Measurements from ENCODE around the gene BAG5.
"Not testable (repeated sequence)": the region's sequence is repeated elsewhere in the genome, so short reads cannot be mapped to it uniquely, and the experiment has no call there.

Gene BAG5, protein sequence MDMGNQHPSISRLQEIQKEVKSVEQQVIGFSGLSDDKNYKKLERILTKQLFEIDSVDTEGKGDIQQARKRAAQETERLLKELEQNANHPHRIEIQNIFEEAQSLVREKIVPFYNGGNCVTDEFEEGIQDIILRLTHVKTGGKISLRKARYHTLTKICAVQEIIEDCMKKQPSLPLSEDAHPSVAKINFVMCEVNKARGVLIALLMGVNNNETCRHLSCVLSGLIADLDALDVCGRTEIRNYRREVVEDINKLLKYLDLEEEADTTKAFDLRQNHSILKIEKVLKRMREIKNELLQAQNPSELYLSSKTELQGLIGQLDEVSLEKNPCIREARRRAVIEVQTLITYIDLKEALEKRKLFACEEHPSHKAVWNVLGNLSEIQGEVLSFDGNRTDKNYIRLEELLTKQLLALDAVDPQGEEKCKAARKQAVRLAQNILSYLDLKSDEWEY

GRCh38 chr14:103562429-103563225, at the start of gene BAG5, which contains the start of gene COA8:
Gene BAG5 (minus strand): TSS chr14:103562657. CDS start chr14:103561164, 1,493 bp downstream.
Gene COA8 (plus strand): TSS chr14:103562960. CDS start chr14:103563002, 42 bp downstream.
- DNase-seq = peak; percentile 79 to 80

DNA sequence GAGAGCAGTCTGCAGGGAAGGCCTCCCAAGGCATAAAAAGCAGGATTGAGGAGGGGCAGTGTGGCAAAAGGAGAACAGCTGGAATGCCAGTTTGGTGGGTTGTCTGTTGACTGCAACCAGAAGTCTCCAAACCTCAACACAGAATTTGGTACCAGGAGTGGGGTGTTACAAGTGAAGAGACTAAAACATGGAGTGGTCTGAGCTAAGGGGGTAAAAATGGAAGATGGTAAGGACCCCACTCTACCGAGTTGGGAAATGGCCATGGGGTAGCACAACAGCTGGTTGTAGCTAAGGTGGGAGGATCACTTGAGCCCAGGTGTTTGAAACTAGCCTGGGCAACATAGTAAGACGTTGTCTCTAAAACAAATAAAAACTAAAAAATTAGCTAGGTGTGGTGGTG, 48.8 kb upstream of the BAG5 start:
- DNase-seq = no peak

GRCh38 chr14:103609081-103609480, 46.6 kb upstream of the BAG5 start:
- not testable (repeated sequence) for DNase-seq

DNA sequence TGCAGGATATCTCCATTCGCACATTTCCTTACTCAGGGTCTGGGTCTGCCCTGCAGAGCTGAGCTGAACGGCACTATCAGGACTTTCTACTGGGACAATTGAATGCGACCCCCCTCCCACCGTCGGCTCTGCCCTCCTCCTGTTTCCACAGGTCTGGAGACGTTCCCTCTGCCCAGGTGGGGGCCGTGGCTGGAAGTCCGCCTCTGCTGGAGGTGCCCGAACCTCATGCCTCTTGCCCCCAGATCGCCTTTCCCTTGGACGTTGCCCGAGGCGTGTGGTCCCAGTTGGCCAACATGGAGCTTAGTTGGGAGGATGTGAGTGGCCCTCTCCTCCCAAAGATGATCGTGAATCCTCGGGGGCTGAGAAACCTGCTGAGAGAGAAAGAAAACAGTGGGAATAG, 45.4 kb upstream of the BAG5 start:
- no peak for DNase-seq

GRCh38 chr14:103606963-103607668, 44.7 kb upstream of the BAG5 start:
- DNase-seq = peak; percentile 34 to 38

DNA sequence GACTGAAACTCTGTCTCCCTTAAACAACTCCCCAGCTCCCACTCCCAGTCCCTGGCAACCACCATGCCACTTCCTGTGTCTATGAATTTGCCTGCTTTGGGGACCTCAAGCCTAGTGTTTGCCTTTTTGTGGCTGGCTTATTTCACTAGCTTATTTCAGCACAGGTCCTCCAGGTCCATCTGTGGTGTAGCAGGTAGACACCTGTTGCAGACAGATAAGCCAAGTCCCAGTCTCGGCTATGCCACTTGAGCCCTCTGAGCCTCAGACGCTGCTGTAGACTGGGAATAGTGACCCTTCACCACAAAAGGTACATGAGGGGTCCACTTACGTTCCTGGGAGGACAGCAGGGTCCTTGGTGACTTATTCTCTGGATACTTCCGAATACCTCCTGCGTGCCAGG, 42.2 kb upstream of the BAG5 start:
- DNase-seq = no peak

DNA sequence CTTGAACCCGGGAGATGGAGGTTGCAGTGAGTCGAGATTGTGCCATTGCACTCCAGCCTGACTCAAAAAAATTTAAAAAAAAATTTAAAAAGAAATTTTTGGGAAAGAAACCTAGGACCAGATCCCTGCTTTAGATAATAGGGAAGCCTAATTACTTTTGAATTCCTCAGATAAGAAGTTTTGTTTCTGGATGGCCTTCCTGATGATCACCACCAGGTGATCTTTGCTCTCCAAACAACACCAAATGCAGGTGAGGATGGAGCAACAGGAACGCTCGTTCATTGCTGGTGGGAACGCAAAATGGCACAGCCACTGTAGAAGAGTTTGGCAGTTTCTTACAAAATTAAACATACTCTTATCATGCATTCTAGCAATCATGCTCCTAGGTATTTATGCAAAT, 38.0 kb upstream of the BAG5 start:
- no peak for DNase-seq

- no peak for DNase-seq
Measured at GRCh38 chr14:103597623-103598377, 35.3 kb upstream of the BAG5 start.

GRCh38 chr14:103594265-103594664, 31.8 kb upstream of the BAG5 start:
- no peak for DNase-seq

DNA sequence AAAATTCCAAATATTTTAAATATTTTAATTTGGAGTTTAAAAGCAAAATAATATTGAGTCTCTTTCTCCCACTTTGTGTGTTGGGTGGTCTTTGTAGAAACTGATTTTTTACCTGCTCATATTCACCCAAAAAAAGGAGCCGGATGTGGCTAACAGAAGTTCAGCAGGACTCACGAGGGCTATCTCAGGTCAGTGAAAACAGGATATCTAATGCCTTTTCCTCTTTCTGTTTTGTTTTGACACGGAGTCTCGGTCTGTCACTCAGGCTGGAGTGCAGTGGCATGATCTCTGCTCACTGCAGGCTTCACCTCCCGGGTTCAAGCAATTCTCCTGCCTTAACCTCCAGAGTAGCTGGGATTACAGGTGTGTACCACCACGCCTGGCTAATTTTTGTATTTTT, 31.1 kb upstream of the BAG5 start:
- no peak for DNase-seq

GRCh38 chr14:103584326-103584915, 22.0 kb upstream of the BAG5 start:
- no peak for DNase-seq

DNA sequence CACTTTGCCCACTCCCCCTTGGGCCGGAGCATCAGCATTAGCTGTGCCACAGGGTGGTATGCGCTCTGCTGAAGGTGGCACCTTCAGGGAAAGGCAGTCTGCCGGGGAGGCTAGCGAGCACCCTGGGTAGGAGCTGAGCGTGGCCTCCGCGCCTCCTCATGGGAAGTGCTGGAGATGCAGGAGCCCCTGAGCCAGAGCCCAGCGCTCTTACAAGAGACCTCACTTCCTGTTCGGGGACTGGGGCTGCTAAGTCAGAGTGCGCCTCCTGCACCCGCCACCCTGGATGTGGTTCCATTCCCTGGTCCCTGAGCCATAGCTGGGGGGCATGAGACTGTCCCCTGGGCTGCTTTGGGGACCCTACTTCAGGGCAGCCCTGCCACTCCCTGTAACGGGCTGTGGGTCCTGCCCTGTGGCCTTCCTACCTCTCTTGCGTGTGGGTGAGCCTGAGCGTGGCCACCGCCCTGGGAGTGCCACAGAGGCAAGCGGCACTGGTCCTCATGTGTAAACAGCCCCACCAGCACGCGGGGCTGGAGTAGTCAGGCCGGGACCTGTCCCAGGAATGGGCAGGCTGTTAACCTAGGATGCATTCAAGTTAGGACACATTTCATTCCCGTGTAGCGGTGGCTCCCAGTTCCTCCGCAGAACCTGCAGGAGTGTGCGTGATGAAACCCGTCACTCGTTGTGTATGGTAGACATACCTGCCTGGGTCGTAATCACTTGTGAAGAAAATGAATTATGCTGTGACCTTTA, 19.7 kb upstream of the BAG5 start:
- no peak for DNase-seq

- no peak for DNase-seq
Measured at GRCh38 chr14:103581206-103581605, 18.7 kb upstream of the BAG5 start.

- no peak for DNase-seq
Measured at GRCh38 chr14:103578401-103579075, 16.1 kb upstream of the BAG5 start.

DNA sequence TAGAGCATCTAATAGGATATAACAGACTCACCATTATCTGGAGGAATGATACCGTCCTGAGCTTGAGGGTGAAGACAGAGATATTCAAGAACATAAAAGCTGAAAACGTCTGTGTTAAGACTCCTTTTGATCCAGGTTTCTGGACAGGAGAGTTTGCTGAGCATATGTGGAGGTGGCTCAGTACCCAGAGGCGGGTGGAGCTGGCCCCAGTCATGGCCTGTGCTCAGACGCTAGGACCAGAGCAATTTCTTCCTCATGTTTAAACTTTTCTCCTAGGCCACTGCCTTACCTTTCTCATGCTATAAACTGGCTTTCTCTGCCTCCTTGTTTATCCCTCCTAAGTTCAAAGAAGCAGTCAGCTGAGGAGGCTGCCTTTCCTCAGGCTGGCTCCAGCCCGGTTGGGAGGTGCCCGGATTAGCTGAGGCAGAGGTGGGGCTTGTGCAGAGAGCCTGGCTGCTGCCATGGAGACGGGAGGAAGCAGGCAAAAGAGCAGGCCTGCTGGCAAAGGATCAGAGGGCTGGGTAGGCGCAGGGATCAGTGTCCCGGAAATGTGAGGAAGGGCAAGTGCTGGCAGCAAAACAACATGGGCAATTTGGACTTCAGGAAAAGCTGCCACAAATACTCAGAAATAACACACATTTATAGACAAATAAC, 14.0 kb upstream of the BAG5 start:
- DNase-seq = no peak

DNA sequence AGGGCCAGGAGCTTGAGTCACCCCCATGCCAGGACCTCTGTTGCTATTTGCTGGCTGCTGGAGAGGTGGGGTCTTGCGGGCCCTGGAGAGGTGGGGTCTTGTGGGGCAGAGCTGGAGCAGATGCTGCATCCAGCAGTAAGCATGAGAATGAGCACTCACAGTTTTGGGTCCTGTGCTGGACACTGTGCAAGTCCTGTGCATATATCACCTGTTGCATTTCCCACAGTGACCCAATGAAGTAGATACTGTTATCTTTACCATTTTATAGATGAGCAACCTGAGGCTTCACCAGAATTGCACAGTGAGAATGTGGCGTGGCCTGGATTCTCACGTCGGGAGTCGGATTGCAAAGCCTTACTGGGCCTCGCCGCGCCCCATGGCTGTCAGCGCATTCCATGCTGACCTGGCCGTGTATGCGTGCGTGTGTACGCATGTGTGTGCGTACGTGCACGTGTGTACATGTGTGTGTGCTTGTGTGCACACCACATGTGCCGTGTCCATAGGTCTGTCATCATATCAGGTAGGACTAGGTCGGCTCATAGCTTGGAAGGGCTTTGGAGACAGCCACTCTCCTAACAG, 12.3 kb upstream of the BAG5 start:
- no peak for DNase-seq

DNA sequence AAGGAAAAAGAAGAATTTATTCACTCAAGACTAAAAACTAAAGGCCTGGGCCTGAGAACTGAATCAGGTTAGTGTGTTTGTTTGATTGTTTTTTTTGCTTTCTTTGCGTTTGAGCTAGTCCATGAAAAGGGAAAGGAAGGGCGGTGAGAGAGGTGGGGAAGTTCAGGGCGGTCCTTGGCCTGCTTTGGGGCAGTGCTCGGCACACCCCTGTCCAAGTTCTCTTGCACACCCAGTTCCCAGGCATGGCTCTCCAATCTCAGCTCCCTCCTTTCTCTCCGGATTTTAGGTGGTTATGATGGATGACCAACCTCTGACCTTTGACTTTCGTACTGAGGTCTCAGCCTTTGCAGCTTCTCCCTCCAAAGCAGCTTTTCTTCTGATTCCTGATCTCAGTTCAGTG, 11.6 kb upstream of the BAG5 start:
- DNase-seq = no peak

DNA sequence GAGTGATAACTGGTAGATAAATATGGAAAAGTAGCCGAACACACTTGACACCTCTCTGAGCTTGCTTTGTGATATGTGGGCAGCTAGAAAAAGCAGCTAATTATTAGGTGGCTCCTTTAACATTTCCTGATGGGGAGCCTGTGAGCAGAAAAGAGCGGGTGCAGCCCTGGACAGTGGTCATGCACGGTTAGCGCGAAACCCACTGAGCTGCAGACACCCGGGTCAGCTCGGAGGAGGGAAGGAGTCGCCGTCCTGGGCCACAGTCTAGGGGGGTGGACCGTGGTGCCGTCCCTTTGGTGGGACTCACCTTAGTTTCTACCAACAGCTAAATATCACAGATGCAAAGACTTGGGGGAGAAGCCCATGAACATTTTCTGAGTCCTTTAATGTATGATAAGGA, 7.0 kb upstream of the BAG5 start:
- no peak for DNase-seq

DNA sequence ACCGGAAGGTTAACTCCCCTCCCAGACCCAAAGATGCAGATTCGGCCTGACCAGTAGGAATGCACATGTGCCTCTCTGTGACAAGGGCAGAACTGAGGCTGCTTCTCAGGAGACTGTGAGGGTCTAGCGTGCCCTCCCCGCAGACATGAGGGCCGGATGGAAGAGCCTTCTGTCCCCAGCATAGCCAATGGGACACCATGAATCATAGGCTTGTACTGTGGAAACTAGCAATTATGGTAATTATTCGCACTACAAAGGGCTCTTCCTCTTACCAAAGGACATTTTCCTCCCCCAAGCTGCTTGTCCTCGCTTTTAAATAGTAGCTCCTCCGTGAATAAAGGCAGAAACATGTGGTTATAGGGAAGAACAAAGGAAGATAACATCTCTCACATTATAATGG, 6.5 kb upstream of the BAG5 start:
- no peak for DNase-seq

Data from stimulated activated CD4-positive, alpha-beta T cell treated with anti-CD3 and anti-CD28 coated beads, Interleukin-2, amount 100 ng/mL, for 48 hours (primary cell).